Measurements from ENCODE around the gene ARID2. TPM values are rescaled to one million over a fixed set of nuclear protein-coding genes. Genes with fewer than 3 reads are reported as not detected.

Gene ARID2
- total and polyA plus RNA-seq, 2 of the 13 experiments (the other 11 are each of a cell fraction or from before 2014, with no cell fraction given): 15.9 to 22.2 TPM

DNA sequence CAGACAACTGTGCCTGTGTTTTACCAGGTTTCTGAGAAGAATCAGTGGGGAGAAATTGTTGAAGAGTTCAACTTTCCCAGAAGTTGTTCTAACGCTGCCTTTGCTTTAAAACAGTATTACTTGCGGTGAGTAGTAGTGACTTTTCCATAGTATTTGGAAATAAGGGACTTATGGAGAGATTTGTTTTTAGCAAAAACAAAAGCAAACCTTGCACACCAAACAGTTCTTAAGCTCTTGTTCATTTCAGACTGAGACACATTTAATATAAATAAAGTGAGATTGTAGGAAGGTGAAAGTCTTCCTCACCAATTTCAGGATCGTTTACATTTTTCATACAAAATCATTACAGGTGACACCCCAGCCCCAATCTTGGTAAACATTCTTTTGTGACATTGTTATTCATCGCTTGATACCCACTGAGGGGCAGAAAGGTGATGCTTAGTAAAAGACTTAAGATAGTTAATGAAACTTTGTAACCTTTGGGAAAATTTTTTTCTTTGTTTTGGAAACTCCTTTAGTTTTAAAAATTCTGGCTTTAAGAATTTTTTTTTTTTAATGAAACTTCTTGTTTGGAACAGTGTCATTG lies 1.8 kb downstream of the ARID2 start:
- peaks cover 30% of the 10 kb centered on the region for H3K4me1 ChIP-seq (ENCODE audit: insufficient read depth, low read length)
- ATAC-seq (no peak), DNase-seq (ENCODE audit: low spot score) (no peak), FAIRE-seq (no peak)
- H2AFZ ChIP-seq (ENCODE audit: low read length): peak overlapping the region; percentile 28
- BruUV-seq (replicated peaks): TSS peak; percentile 55
- 9% methylated on average over 4 of the region's 4 CpGs for whole genome bisulfite sequencing (ENCODE audit: low lambda C conversion rate)
- in situ Hi-C loops (cut with HindIII; ENCODE audit: extremely low pct_ligation_motif_present, low pct_unique_long_range_greater_than_20kb): loop anchor here (25.0 kb wide), 1 partner anchor 544 kb away; no protein-coding TSS in a partner anchor
- TF ChIP-seq ARNT2 (CRISPR knock-in tag; IDR thresholded peaks at IDR 0.05; ENCODE audit: low read depth) (no peak), NFIC (IDR thresholded peaks at IDR 0.05; ENCODE audit: low read length) (peak; percentile 11; the same call in 1 of the 2 replicates), CREB1 (IDR thresholded peaks at IDR 0.05) (no peak), CREB1 (CRISPR knock-in tag; IDR thresholded peaks at IDR 0.05) (peak; percentile 3; the same call in 1 of the 2 replicates), ZNF382 (CRISPR knock-in tag; IDR thresholded peaks at IDR 0.05; ENCODE audit: borderline replicate concordance) (no peak), KDM3A (CRISPR knock-in tag; IDR thresholded peaks at IDR 0.05; ENCODE audit: low read depth) (no peak)
- TF ChIP-seq, protein P1, sequence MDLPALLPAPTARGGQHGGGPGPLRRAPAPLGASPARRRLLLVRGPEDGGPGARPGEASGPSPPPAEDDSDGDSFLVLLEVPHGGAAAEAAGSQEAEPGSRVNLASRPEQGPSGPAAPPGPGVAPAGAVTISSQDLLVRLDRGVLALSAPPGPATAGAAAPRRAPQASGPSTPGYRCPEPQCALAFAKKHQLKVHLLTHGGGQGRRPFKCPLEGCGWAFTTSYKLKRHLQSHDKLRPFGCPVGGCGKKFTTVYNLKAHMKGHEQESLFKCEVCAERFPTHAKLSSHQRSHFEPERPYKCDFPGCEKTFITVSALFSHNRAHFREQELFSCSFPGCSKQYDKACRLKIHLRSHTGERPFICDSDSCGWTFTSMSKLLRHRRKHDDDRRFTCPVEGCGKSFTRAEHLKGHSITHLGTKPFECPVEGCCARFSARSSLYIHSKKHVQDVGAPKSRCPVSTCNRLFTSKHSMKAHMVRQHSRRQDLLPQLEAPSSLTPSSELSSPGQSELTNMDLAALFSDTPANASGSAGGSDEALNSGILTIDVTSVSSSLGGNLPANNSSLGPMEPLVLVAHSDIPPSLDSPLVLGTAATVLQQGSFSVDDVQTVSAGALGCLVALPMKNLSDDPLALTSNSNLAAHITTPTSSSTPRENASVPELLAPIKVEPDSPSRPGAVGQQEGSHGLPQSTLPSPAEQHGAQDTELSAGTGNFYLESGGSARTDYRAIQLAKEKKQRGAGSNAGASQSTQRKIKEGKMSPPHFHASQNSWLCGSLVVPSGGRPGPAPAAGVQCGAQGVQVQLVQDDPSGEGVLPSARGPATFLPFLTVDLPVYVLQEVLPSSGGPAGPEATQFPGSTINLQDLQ (CRISPR knock-in tag; IDR thresholded peaks at IDR 0.05): no peak
- peak overlapping the region; percentile 86 for H3K4me2 ChIP-seq (ENCODE audit: low read depth, low read length)
- H3K9ac ChIP-seq (ENCODE audit: insufficient read depth, low read depth, low read length): peak overlapping the region; percentile 96
- no peaks in the 10 kb centered on the region for H3K9me3 ChIP-seq (ENCODE audit: low read length)
- peaks cover 5% of the 10 kb centered on the region; the same call in 1 of the 2 replicates for H4K20me1 ChIP-seq (ENCODE audit: insufficient read depth, low read length)
- H3K27me3 ChIP-seq (ENCODE audit: control insufficient read depth in 1 of 2, insufficient read depth in 2 of 2, low read length in 2 of 2): no peaks in the 10 kb centered on the region; a peak in 1 of 5 replicates
- H3K36me3 ChIP-seq (replicated peaks in 1 of 2; ENCODE audit: control insufficient read depth in 1 of 2, insufficient read depth in 2 of 2, low read length in 2 of 2): no peaks in the 10 kb centered on the region
- H3K27ac ChIP-seq (ENCODE audit: extremely low read length, insufficient read depth, low read length): peak overlapping the region; percentile 99
- H3K79me2 ChIP-seq (ENCODE audit: insufficient read depth, low read length): peaks cover 63% of the 10 kb centered on the region
- intact Hi-C loops (cut with micrococcal nuclease; ENCODE audit: unreplicated experiment): no loop called here
- peak overlapping the region; percentile 96 to 99 (median 97); a peak in 5 of 6 replicates for H3K4me3 ChIP-seq (replicated peaks in 1 of 3; ENCODE audit: insufficient read depth in 1 of 3, low read depth in 2 of 3, low read length in 3 of 3)
- CTCF ChIA-PET (ENCODE audit: low intra/inter-chr PET ratio, low total read pairs): no interaction called here
- POLR2A ChIA-PET: no interaction called here

All from HepG2 (cell line).